SK-N-MC (cell line): ENCODE measurements around the gene STPG2.

Experiments used
- EZH2 ChIP-seq: fragments of 200-600 bp; sonication (generic); IDR thresholded peaks from one replicate; pipeline ENCODE4 v1.6.1; 2017; ENCODE audit warnings: antibody characterized with exemption
- FOXP2 ChIP-seq: optimal IDR thresholded peaks from 2 replicates; pipeline ENCODE3; 2011; ENCODE audit warnings: mild to moderate bottlenecking, moderate library complexity; ENCODE audit not compliant: insufficient read depth; ENCODE audit errors: extremely low read length, control extremely low read depth
- POLR2AphosphoS5 ChIP-seq: IDR thresholded peaks from 2 replicates; pipeline ENCODE4 v1.6.1; 2012; ENCODE audit warnings: mild to moderate bottlenecking, low read depth, low read length, borderline replicate concordance

DNA sequence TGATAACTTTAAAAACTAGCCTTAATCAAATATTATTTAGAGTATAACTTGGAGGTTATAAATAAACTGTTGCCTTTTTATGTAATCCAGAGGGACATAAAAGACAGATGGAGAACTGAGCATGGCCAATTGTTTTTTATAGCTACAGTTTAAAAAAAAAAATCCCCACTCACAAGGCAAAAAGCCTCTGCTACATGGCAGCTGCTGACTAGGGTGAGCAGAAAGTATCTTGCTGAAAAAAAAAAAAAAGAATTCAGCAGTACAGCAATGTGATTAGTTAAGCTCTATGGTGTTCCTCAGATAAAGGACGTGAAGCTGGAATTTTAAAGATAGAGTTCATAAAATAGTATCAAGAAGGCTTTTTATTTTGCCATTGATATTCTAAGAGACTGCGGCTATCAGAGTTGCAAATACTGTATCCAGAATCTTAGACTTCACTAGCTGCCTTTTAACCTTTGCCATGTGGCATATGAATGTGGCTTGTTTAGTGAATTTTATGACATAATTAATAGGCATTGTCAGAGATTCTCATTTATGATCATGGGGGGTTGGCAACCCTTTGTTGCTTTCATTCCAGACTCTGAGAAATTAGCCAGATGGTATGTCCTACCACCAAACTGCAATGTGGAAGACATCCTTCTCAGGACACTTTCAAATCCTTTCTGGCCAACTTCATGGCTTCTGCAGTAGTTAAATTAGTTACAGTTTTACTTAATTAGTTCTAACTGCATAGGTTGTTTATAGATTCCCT, 498.0 kb downstream of the STPG2 start:
- TF ChIP-seq POLR2AphosphoS5 (no peak), EZH2 (no peak), FOXP2 (no peak)
